Activated T-cell treated with anti-CD3 and anti-CD28 coated beads, Interleukin-2, amount 50 U/mL, for 1 hour (primary cell): Measurements from ENCODE around the gene GNG8.
A peak's percentile ranks its signal among the peaks of the same experiment; 100 is the strongest.
"Not testable (repeated sequence)": the region's sequence is repeated elsewhere in the genome, so short reads cannot be mapped to it uniquely, and the experiment has no call there.

Experiments used
- DNase-seq: peaks from one replicate; pipeline ENCODE4 v3.0.0-alpha.2; 2020

The GNG8 gene

GRCh38 chr19:46644720-46645119 is 8.7 kb upstream of the GNG8 start:
- no peak for DNase-seq

GRCh38 chr19:46640656-46641055 is 4.7 kb upstream of the GNG8 start:
- no peak for DNase-seq

GRCh38 chr19:46639358-46640182 is 3.6 kb upstream of the GNG8 start:
- DNase-seq: no peak

- no peak for DNase-seq
These were observed 1.2 kb upstream of the GNG8 start for GRCh38 chr19:46637224-46637623.

- no peak for DNase-seq
These were observed 1.3 kb downstream of the GNG8 start for GRCh38 chr19:46634656-46635218.

GRCh38 chr19:46634045-46634655 is 1.9 kb downstream of the GNG8 start:
- peak; percentile 98 for DNase-seq

- DNase-seq: no peak
These were observed 2.9 kb downstream of the GNG8 start for GRCh38 chr19:46633130-46633529.

GRCh38 chr19:46631481-46631880 is 4.5 kb downstream of the GNG8 start:
- DNase-seq: no peak

- no peak for DNase-seq
These were observed 5.3 kb downstream of the GNG8 start for GRCh38 chr19:46630586-46631205.

GRCh38 chr19:46629546-46630025 is 6.4 kb downstream of the GNG8 start:
- DNase-seq: no peak

- not testable (repeated sequence) for DNase-seq
These were observed 7.0 kb downstream of the GNG8 start for GRCh38 chr19:46628970-46629369.

- DNase-seq: no peak
These were observed 9.6 kb downstream of the GNG8 start for GRCh38 chr19:46626446-46626845.

- no peak for DNase-seq
These were observed 10.3 kb downstream of the GNG8 start for GRCh38 chr19:46625731-46626130.

- DNase-seq: no peak
These were observed 10.9 kb downstream of the GNG8 start, which contains the start of gene PTGIR for GRCh38 chr19:46624958-46625661. Gene PTGIR (minus strand): TSS chr19:46625089. CDS start chr19:46624225, 864 bp downstream.

- DNase-seq: no peak
These were observed 12.0 kb downstream of the GNG8 start for GRCh38 chr19:46623915-46624502.

- no peak for DNase-seq
These were observed 13.9 kb downstream of the GNG8 start for GRCh38 chr19:46622118-46622446.

- no peak for DNase-seq
These were observed 14.5 kb downstream of the GNG8 start for GRCh38 chr19:46621191-46622117.

- no peak for DNase-seq
These were observed 15.3 kb downstream of the GNG8 start for GRCh38 chr19:46620716-46621115.

- no peak for DNase-seq
These were observed 15.7 kb downstream of the GNG8 start for GRCh38 chr19:46620267-46620666.

GRCh38 chr19:46618670-46619231 is 17.3 kb downstream of the GNG8 start:
- no peak for DNase-seq

- no peak for DNase-seq
These were observed 18.4 kb downstream of the GNG8 start for GRCh38 chr19:46617601-46618000.
